Fibroblast of the conjunctiva (primary cell): Measurements from ENCODE around the gene DCUN1D1.
A peak's percentile ranks its signal among the peaks of the same experiment; 100 is the strongest.

Experiments
- DNase-seq: peaks from one replicate; pipeline ENCODE4 v3.0.0-alpha.2; 2010; ENCODE audit warnings: low read depth

The DCUN1D1 gene

GRCh38 chr3:182971637-182972036, 8.7 kb downstream of the DCUN1D1 start:
- DNase-seq: no peak

DNA sequence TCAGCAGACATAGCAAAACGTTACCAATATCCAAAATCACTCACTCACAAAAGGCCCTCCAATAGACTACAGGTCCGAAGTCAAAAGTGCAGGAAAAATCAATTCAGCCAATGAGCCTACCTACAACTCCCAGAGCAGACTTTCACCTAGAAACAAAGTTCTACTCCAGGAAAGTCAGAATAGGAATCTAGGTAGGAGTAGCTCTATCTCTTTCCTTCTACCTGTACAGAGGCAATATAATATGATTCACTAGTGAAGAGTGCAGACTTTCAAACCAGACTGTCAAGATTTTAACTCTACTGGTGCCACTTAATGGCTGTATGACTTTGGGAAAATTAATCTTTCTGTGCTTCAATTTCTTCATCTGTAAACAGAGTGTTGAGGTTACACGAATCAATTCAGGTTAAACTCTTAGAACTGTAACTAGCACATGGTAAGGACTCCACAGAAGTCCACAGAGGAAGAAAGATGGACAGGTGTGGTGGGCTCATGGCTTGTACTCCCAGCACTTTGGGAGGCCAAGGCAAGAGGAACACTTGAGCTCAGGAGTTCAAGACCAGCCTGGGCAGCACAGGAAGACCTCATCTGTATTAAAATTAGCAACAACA, 9.4 kb downstream of the DCUN1D1 start:
- DNase-seq: no peak

DNA sequence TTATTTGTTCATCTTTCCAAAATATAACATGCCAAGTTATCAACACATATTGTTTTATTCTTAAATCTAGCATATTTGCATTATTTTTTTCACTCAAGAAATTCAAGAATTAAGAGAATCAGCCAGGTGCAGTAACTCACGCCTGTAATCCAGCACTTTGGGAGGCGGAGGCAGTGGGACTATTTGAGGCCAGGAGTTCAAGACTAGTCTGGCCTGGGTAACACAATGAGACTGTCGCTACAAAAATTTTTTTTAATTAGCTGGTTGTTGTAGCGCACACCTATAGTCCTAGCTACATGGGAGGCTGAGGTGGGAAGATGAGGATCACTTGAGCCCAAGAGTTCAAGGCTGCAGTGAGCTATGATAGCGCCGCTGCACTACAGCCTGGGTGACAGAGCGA, 10.5 kb downstream of the DCUN1D1 start:
- no peak for DNase-seq

GRCh38 chr3:182969277-182969676, 11.1 kb downstream of the DCUN1D1 start:
- peak; percentile 14 for DNase-seq

GRCh38 chr3:182967218-182968204, 12.8 kb downstream of the DCUN1D1 start:
- no peak for DNase-seq

DNA sequence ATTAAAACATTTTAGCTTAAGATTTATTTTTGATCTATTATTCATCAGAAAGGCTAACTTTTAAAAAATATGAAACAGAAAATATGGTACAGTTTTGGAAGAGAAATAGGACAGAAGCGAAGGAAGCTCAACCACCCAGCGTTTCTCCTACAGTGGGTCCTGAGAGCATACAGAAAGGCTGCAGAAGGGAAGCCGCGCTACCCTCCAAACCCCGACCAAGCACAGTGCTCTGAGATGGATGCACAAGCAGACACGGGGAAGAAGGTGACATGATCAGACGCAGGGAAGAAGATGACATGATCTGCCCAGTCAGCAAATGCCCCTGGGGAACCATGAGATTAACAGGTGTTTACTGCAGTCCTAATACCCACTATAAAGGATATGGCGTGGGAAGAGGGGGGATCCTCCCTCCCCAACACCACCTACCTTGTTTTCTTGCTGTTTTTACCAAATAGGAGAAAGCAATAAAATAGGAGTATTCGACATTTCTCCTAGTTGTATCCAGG, 14.4 kb downstream of the DCUN1D1 start:
- no peak for DNase-seq

DNA sequence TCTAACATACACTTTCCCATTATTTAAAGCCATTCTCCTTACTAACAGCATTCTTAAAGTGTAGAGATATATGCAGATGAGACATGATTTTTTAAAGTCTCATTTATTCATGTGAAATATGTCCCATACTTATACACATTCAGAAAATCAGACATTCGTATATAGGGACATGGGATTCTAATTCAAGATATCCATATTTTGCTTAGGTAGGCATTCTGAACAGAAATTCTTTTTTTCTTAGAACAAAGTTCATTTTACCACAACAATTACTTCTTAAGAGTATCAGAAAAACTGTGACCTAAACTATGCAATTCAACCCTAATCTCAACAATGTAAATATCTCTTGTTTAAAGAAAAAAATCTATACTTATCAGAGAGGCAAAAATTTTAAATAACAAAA, 16.2 kb downstream of the DCUN1D1 start:
- DNase-seq: no peak

- DNase-seq: no peak
Observed at GRCh38 chr3:182962166-182962565, 18.2 kb downstream of the DCUN1D1 start.

- DNase-seq: no peak
Observed at GRCh38 chr3:182959474-182960350, 20.6 kb downstream of the DCUN1D1 start.

GRCh38 chr3:182957676-182958266, 22.6 kb downstream of the DCUN1D1 start:
- DNase-seq: no peak

DNA sequence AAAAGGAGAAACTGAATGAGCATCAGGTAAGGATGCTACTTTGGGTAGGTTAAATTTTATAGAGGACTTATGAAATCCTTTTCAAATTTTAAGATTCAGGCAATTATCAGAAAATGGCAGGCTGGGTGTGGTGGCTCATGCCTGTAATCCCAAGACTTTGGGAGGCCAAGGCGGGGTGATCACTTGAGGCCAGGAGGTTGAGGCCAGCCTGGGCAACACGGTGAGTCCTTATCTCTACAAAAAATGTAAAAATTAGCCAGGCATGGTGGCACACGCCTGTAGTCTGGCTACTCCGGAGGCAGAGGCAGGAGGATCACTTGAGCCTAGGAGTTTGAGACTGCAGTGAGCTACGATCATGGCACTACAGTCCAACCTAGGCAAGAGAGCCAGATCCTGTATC, 23.1 kb downstream of the DCUN1D1 start:
- no peak for DNase-seq

DNA sequence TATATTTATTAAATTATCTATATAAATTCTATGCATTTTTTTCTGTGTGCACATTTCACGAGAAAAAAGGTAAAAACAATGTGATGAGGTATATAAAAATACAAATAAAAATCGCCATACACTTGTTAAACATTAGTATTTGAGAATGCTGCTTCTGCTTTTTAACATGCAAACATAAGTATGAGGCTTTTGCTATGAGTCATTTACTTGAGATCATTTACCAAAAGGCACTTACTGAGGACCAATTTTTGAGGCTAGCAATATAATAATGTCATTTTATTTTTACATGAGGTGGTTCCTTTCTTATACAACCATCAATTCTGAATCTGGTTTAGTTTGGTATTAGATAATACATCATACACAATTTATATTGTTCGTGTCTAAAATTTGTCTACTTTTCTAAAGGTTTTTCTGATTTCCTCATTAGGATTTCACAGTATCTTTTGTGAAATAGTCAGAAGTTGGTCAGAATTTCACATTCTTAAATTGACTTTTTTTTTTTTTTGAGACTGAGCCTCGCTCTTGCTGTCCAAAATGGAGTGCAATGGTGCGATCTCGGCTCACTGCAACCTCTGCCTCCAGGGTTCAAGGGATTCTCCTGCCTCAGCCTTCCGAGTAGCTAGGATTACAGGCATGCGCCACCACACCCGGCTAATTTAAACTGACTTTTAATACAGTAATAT, 25.6 kb downstream of the DCUN1D1 start:
- no peak for DNase-seq

GRCh38 chr3:182949688-182950087, 30.6 kb downstream of the DCUN1D1 start:
- DNase-seq: no peak

DNA sequence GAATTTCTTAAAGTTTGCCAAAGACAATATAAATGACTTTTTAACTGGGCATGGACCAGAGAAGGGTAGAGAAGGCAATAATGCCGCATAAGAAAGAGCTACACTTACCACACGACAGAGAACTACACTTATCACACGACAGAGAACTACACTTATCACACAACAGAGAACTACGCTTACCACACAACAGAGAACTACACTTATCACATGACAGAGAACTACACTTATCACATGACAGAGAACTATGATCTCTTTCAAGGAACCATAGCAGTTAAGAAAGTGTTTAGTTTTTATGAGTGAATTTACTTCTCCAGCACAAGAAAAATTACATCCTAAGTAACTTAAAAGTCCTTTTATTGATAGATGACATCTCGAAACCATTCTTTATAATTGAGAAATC, 32.0 kb downstream of the DCUN1D1 start:
- no peak for DNase-seq

GRCh38 chr3:182947888-182948287, 32.5 kb downstream of the DCUN1D1 start:
- no peak for DNase-seq

DNA sequence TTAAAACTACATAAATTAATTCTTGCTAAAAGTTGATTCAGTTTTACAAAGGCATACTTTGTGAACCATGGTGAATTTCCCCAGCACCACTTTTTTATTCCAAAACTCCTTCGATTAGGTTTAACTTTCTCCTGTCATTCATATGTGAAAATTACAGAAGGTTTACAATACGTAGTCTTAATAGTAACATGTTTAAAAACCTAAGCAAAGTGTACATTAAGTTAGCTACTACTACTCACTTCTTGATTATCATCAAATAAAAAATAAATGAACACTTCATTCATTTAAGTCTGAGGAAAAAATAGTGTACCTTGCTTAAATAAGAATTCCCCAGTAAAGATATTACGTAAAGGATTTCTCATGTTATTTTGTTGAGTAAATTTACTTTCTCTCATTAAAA, 38.6 kb downstream of the DCUN1D1 start:
- no peak for DNase-seq

DNA sequence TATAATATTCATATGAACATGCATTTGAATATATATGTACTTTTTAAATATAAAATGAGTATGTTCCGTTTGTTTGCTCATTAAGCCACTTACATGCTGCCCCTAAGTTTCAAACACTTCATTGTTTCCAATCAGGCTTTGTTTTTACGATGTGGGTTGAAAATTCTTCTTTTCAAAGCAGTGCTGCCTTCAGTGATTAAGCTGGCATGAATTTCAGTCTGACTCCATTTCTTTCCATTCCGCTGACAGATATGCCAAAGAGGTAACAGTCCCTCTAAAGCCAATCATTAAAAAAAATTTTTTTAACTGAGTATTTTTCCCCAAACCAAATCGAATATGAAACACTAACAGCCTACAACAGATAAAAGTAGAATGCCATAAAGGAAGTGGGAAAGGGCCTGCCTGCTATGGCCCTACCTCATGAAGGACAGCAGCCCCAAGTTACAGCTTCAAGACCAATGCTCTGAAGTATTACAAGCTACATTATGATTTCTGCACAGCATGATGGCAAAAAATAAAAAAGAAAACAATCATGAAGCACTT, 40.0 kb downstream of the DCUN1D1 start:
- no peak for DNase-seq

DNA sequence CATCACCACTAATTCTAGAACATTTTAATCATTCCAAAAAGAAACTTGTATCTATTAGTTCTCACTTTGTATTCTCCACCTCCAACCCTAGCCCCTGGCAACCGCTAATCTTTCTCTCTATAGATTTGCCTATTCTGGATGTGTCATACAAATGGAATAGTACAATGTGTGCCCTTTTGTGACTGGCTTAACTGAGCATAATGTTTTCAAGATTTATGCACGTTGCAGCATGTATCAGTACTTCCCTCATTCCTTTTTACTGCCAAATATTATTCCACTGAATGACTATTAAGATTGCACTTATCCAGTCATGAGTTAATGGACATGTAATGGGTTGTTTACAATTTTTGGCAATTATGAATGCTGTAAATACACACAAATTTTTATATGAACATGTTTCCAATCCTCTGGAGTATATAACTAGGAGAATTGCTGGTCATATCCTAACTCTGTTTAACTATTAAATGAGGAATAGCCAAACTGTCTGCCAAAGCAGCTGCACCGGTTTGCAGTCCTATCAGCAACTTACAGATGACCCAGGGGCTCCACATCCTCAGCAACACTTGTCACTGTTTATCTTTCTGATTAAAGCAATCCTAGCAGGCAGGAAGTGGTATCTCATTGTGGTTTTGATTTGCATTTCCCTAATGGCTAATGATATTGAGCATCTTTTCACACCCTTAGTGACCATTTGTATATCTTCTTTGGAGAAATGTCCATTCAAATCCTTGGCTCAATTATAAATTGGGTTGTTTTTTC, 42.9 kb downstream of the DCUN1D1 start:
- DNase-seq: no peak

- DNase-seq: no peak
Observed at GRCh38 chr3:182936918-182937285, 43.4 kb downstream of the DCUN1D1 start.

- DNase-seq: no peak
Observed at GRCh38 chr3:182936239-182936917, 44.0 kb downstream of the DCUN1D1 start.
